DMS153 treated with DMSO at 0.1 percent for 48 hours (cell line): ENCODE measurements around the gene FBLN2.

Source experiments
- DNase-seq: peaks from one replicate; lab custom pipeline; 2025; ENCODE audit not compliant: unreplicated experiment; lab: John Stamatoyannopoulos, UW

Gene FBLN2

GRCh38 chr3:13577181-13578121, 28.5 kb downstream of the FBLN2 start:
- DNase-seq: no peak

- no peak for DNase-seq
Measured at GRCh38 chr3:13578251-13578650, 29.3 kb downstream of the FBLN2 start.

GRCh38 chr3:13579063-13579462, 30.1 kb downstream of the FBLN2 start:
- DNase-seq: no peak

GRCh38 chr3:13580256-13581023, 31.5 kb downstream of the FBLN2 start:
- no peak for DNase-seq

- DNase-seq: no peak
Measured at GRCh38 chr3:13581485-13582365, 32.8 kb downstream of the FBLN2 start.

GRCh38 chr3:13582366-13583250, 33.7 kb downstream of the FBLN2 start:
- DNase-seq: no peak

GRCh38 chr3:13583251-13584180, 34.6 kb downstream of the FBLN2 start:
- no peak for DNase-seq

GRCh38 chr3:13584427-13584891, 35.5 kb downstream of the FBLN2 start:
- no peak for DNase-seq

- DNase-seq: no peak
Measured at GRCh38 chr3:13584901-13585300, 36.0 kb downstream of the FBLN2 start.

GRCh38 chr3:13587442-13587841, 38.5 kb downstream of the FBLN2 start:
- DNase-seq: no peak

GRCh38 chr3:13588221-13588701, 39.3 kb downstream of the FBLN2 start:
- DNase-seq: no peak

- DNase-seq: no peak
Measured at GRCh38 chr3:13588993-13589392, 40.1 kb downstream of the FBLN2 start.

- no peak for DNase-seq
Measured at GRCh38 chr3:13590841-13591520, 42.1 kb downstream of the FBLN2 start.

GRCh38 chr3:13593615-13594014, 44.7 kb downstream of the FBLN2 start:
- DNase-seq: no peak

GRCh38 chr3:13594146-13594545, 45.2 kb downstream of the FBLN2 start:
- DNase-seq: no peak

GRCh38 chr3:13594991-13595421, 46.1 kb downstream of the FBLN2 start:
- DNase-seq: no peak

- no peak for DNase-seq
Measured at GRCh38 chr3:13595485-13595884, 46.6 kb downstream of the FBLN2 start.
